Measurements from ENCODE around the gene REC8. TPM values are rescaled to one million over a fixed set of nuclear protein-coding genes. Genes with fewer than 3 reads are reported as not detected.
A peak's percentile ranks its signal among the peaks of the same experiment; 100 is the strongest.

Gene REC8
- total RNA-seq, 1 experiment from 2014 or later, result 58.0 TPM

- Histone ChIP-seq H3K27ac (ENCODE audit: insufficient read length, low read depth, low read length) (no peak overlapping the region), H3T11ph (ENCODE audit: low read length) (no peak overlapping the region), H4K20me1 (ENCODE audit: control insufficient read depth, insufficient read depth, insufficient read length) (no peaks in the 10 kb centered on the region), H3K18ac (ENCODE audit: insufficient read length, low read depth, low read length) (no peak overlapping the region), H3K79me2 (ENCODE audit: insufficient read depth, low read length) (no peaks in the 10 kb centered on the region), H2BK5ac (ENCODE audit: insufficient read length, low read length) (no peak overlapping the region), H3K9me3 (ENCODE audit: control insufficient read depth, low read depth, low read length) (no peaks in the 10 kb centered on the region), H3K14ac (ENCODE audit: insufficient read depth, low read length) (no peak overlapping the region), H4K8ac (replicated peaks; ENCODE audit: insufficient read length, low read depth, low read length) (no peak overlapping the region), H3K9ac (ENCODE audit: extremely low read depth, insufficient read length, low read length) (no peak overlapping the region), H3K4me2 (ENCODE audit: insufficient read depth, insufficient read length, low read length) (no peak overlapping the region), H3K4me1 (ENCODE audit: insufficient read depth, low read length) (no peaks in the 10 kb centered on the region), H2BK12ac (ENCODE audit: insufficient read length, low read depth, low read length) (no peak overlapping the region), H3K23ac (ENCODE audit: insufficient read length, low read depth, low read length) (no peak overlapping the region), H3K23me2 (ENCODE audit: insufficient read length, low read depth, low read length, poor library complexity, severe bottlenecking) (no peaks in the 10 kb centered on the region), H3K27me3 (ENCODE audit: insufficient read depth, low read length) (no peaks in the 10 kb centered on the region), H3K56ac (ENCODE audit: insufficient read length, low read depth, low read length) (no peak overlapping the region), H3K79me1 (ENCODE audit: insufficient read depth, low read depth, low read length, poor library complexity, severe bottlenecking) (no peaks in the 10 kb centered on the region), H4K91ac (ENCODE audit: insufficient read length, low read depth, low read length) (no peak overlapping the region), H4K5ac (ENCODE audit: insufficient read length, low read depth, low read length) (no peak overlapping the region), H3K4ac (ENCODE audit: low read depth, low read length) (no peak overlapping the region), H2AK5ac (ENCODE audit: insufficient read length, low read length) (no peak overlapping the region), H2BK20ac (ENCODE audit: low read depth, low read length, poor library complexity, severe bottlenecking) (no peak overlapping the region), H2BK120ac (ENCODE audit: low read depth, low read length, poor library complexity, severe bottlenecking) (no peak overlapping the region), H2BK15ac (ENCODE audit: low read depth, low read length) (no peak overlapping the region), H2AFZ (ENCODE audit: low read length) (no peak overlapping the region)
- DNase-seq, result no peak
- TF ChIP-seq CTCF (conservative IDR thresholded peaks at IDR 0.05), result no peak
- H3K27me3 Mint-ChIP-seq (ENCODE audit: low read depth), result no peaks in the 10 kb centered on the region
- WGBS (ENCODE audit: extremely low coverage, insufficient read length, low lambda C conversion rate), result no CpG with 5 or more reads among the region's 8 CpGs
- H3K36me3 Mint-ChIP-seq (ENCODE audit: insufficient read depth in 1 of 3, low read depth in 3 of 3), result peaks cover 23 to 60% (median 51%) of the 10 kb centered on the region in 3 experiments; a peak in 6 of 7 replicates
- H3K9me3 Mint-ChIP-seq, result no peaks in the 10 kb centered on the region
- peak overlapping the region in 1 of 2 experiments; percentile 20; a peak in 1 of 5 replicates for H3K4me3 Mint-ChIP-seq
- H3K27ac Mint-ChIP-seq, result no peak overlapping the region
- no peaks in the 10 kb centered on the region for H3K4me1 Mint-ChIP-seq
These were observed 49.0 kb upstream of the REC8 start for GRCh38 chr14:24122898-24123297.
